K562 (cell line): Measurements from ENCODE around the gene TMEM120B. TPM values are rescaled to one million over a fixed set of nuclear protein-coding genes. Genes with fewer than 3 reads are reported as not detected.

Experiments used
- ATAC-seq: fragments of 200-7000 bp; cut with Tn5 transposase; 3 replicates; pipeline ENCODE4 v1.9.1; 2020; ENCODE audit warnings: moderate library complexity
- BruUV-seq: library from RNA; stranded (reverse); fragments of 400-500 nt; replicated peaks from 2 replicates; lab custom pipeline; 2021; lab: Mats Ljungman, UMichigan
- CTCF ChIA-PET: fragments of 300-600 bp; formaldehyde crosslinking; extraction: SDS; loops from one replicate; lab custom pipeline; 2021; ENCODE audit warnings: low intra/inter-chr PET ratio; lab: Yijun Ruan, JAX
- POLR2A ChIA-PET: fragments of 300-600, 350-650 bp; sonication (Branson Sonifier 250); formaldehyde crosslinking; extraction: SDS; loops from one replicate; lab custom pipeline; 2021; ENCODE audit warnings: antibody characterized with exemption, inconsistent platforms; lab: Yijun Ruan, JAX
- DNase-seq, 4 experiments: peaks; one replicate each; pipeline versions ENCODE4 v3.0.0 to v3.0.0-alpha.2; 2011 to 2018; ENCODE audit warnings: low spot score in 3 of 4, mixed read lengths in 3 of 4; ENCODE audit errors: extremely low read depth in 1 of 4
- FAIRE-seq: peaks from 2 replicates; lab custom pipeline; 2011; peaks lifted over from hg19 to GRCh38; lab: Jason Lieb, UNC
- H2AFZ ChIP-seq: 2 replicates; pipeline ENCODE4 v1.6.0; 2011; ENCODE audit warnings: low read depth, low read length, control low read depth, inconsistent platforms
- H3K27ac ChIP-seq: fragments of 200-600 bp; 3 replicates; pipeline ENCODE4 v1.8.0; 2011; ENCODE audit warnings: low read depth, mild to moderate bottlenecking, control low read depth, inconsistent platforms, low read length, moderate library complexity, mixed read lengths; ENCODE audit errors: extremely low read depth
- H3K27me3 ChIP-seq, 2 experiments: fragments of 300-600 bp in 1 of 2; 2 replicates in 1 of 2; 3 replicates in 1 of 2; pipeline versions ENCODE4 v1.6.0 to v1.8.0; 2011; ENCODE audit warnings: inconsistent platforms in 2 of 2, low read length in 2 of 2, mild to moderate bottlenecking in 1 of 2, mixed read lengths in 1 of 2, moderate library complexity in 1 of 2; ENCODE audit not compliant: control insufficient read depth in 2 of 2, insufficient read depth in 2 of 2
- H3K36me3 ChIP-seq: fragments of 300-600 bp; 3 replicates; pipeline ENCODE4 v1.8.0; 2011; ENCODE audit warnings: mild to moderate bottlenecking, low read length, inconsistent platforms; ENCODE audit not compliant: control insufficient read depth, insufficient read depth
- H3K4me1 ChIP-seq, 2 experiments: fragments of 200-600 bp in 1 of 2; replicated peaks in 1 of 2; 2 replicates in 1 of 2; 3 replicates in 1 of 2; pipeline versions ENCODE4 v1.5.1 to v1.8.0; 2011; ENCODE audit warnings: inconsistent platforms in 2 of 2, low read length in 2 of 2, mild to moderate bottlenecking in 1 of 2, mixed read lengths in 1 of 2, moderate library complexity in 1 of 2; ENCODE audit not compliant: control insufficient read depth in 2 of 2, insufficient read depth in 2 of 2
- H3K4me2 ChIP-seq: 2 replicates; pipeline ENCODE4 v1.6.1; 2011; ENCODE audit warnings: low read length, control low read depth, inconsistent platforms, mixed read lengths; ENCODE audit not compliant: insufficient read depth
- H3K4me3 ChIP-seq: fragments of 200-600 bp; sonication (generic), shearing (Covaris generic); 2 replicates; pipeline ENCODE4 v1.5.1; 2016; ENCODE audit warnings: control low read depth, inconsistent platforms
- H3K79me2 ChIP-seq: fragments of 200-600 bp; 3 replicates; pipeline ENCODE4 v1.8.0; 2011; ENCODE audit warnings: low read length, inconsistent platforms; ENCODE audit not compliant: control insufficient read depth, insufficient read depth
- H3K9ac ChIP-seq, 2 experiments: 2 replicates each; pipeline versions ENCODE4 v1.6.0 to v1.6.1; 2011; ENCODE audit warnings: low read depth in 2 of 2, low read length in 2 of 2, control low read depth in 1 of 2, inconsistent platforms in 1 of 2, mild to moderate bottlenecking in 1 of 2, mixed read lengths in 1 of 2; ENCODE audit not compliant: insufficient read depth in 1 of 2
- H3K9me1 ChIP-seq: one replicate; pipeline ENCODE4 v1.6.0; 2011; ENCODE audit warnings: inconsistent platforms, mild to moderate bottlenecking, low read length, moderate library complexity; ENCODE audit not compliant: control insufficient read depth, insufficient read depth
- H3K9me3 ChIP-seq: replicated peaks from 2 replicates; pipeline ENCODE4 v1.5.1; 2011; ENCODE audit warnings: low read depth, low read length, inconsistent platforms; ENCODE audit not compliant: control insufficient read depth, insufficient read depth
- H4K20me1 ChIP-seq: replicated peaks from 2 replicates; pipeline ENCODE4 v1.6.1; 2011; ENCODE audit warnings: low read length, inconsistent platforms, mixed read lengths; ENCODE audit not compliant: control insufficient read depth, insufficient read depth
- HNRNPLL ChIP-seq: fragments of 200-400 bp; formaldehyde crosslinking; IDR thresholded peaks from 2 replicates; pipeline ENCODE4 v1.6.1; 2017; ENCODE audit warnings: low read length, low read depth, mild to moderate bottlenecking; ENCODE audit not compliant: poor library complexity, severe bottlenecking
- KDM2B ChIP-seq: fragments of 250-450 bp; sonication (Bioruptor Pico); IDR thresholded peaks from 2 replicates; pipeline ENCODE4 v1.8.0; 2021; ENCODE audit warnings: mild to moderate bottlenecking, moderate library complexity
- KLF6 ChIP-seq: fragments of 250-450 bp; sonication (Bioruptor Pico); IDR thresholded peaks from 2 replicates; pipeline ENCODE4 v1.4.0; 2020; ENCODE audit warnings: mild to moderate bottlenecking, moderate library complexity, borderline replicate concordance
- POLR2AphosphoS2 ChIP-seq: IDR thresholded peaks from 2 replicates; pipeline ENCODE4 v1.6.1; 2012; ENCODE audit warnings: low read length, improper control_type of control experiment
- TFAP4 ChIP-seq: sonication (generic); formaldehyde crosslinking; IDR thresholded peaks from 2 replicates; pipeline ENCODE4 v1.8.0; 2022; ENCODE audit warnings: missing genetic modification reagents, mild to moderate bottlenecking, moderate library complexity, borderline replicate concordance
- WGBS: fragments of 100-300 bp; shearing (Covaris generic); methylation state at CpG from one replicate; pipeline ENCODE4 v1.1.6; 2016; ENCODE audit warnings: low coverage, mixed read lengths; ENCODE audit not compliant: insufficient coverage; ENCODE audit errors: missing lambda C conversion rate; 5-methylcytosine and 5-hydroxymethylcytosine counted together
- in situ Hi-C: fragments of 300-500 bp; cut with MboI; formaldehyde crosslinking; loops from 4 replicates; pipeline ENCODE4 v1.15.0; 2018; ENCODE audit warnings: inconsistent platforms, mixed read lengths
- intact Hi-C: fragments of 100-400 bp; cut with micrococcal nuclease; formaldehyde crosslinking; loops from 2 replicates; pipeline ENCODE4 v1.14.2; 2022
- polyA plus RNA-seq, 8 experiments: library from polyadenylated mRNA; depleted of rRNA in 4 of 8; stranded (reverse) in 5 of 8; unstranded in 3 of 8; fragments of >200 nt; fragmentation: Nextera tagmentation in 2 of 8; fragmentation: Illumina TruSeq in 1 of 8; extraction: Ambion mirVana in 2 of 8; extraction: Trizol in 1 of 8; gene quantifications; 2 replicates each; pipeline versions ENCODE4 v1.2.1 to v1.2.3, GENCODE V29; 2011 to 2014; ENCODE audit warnings: inconsistent platforms in 1 of 8, missing spikeins in 1 of 8
- total RNA-seq, 7 experiments: library from RNA; depleted of rRNA in 6 of 7; stranded (reverse); fragments of >200 nt in 6 of 7; fragmentation: Illumina TruSeq in 2 of 7; extraction: Trizol in 2 of 7; gene quantifications; 2 replicates each; pipeline versions ENCODE4 v1.2.1 to v1.2.3, GENCODE V29; 2011 to 2021; ENCODE audit warnings: low replicate concordance in 1 of 7

Gene TMEM120B
- total and polyA plus RNA-seq, 9 of the 15 experiments (the other 6 are each of a cell fraction or from before 2014, with no cell fraction given), result 1.7 to 18.6 (median 7.4) TPM

- H4K20me1 ChIP-seq, result peaks cover 23% of the 10 kb centered on the region
- no peak overlapping the region for H3K4me2 ChIP-seq
- FAIRE-seq, result no peak
- no peak for TF ChIP-seq KDM2B (CRISPR knock-in tag)
- peak; percentile 4 for TF ChIP-seq HNRNPLL
- 0 out of 2 replicates have a peak, but pooled peaks have one; percentile 13 for TF ChIP-seq TFAP4 (CRISPR knock-in tag)
- no peak for TF ChIP-seq KLF6 (CRISPR knock-in tag)
- no peak for TF ChIP-seq POLR2AphosphoS2
- H3K4me3 ChIP-seq, result no peak overlapping the region
- no TSS peak for BruUV-seq
- peak overlapping the region in 1 of 2 experiments; percentile 49; a peak in 2 of 4 replicates for H3K9ac ChIP-seq
- peaks cover 3% of the 10 kb centered on the region for H3K9me1 ChIP-seq
- peaks cover 15 to 31% of the 10 kb centered on the region in 2 experiments for H3K4me1 ChIP-seq
- ATAC-seq, result peak; percentile 37
- ChIA-PET CTCF (no interaction called here), POLR2A (interaction anchor here (0.9 to 1.7 kb wide), 7 partner anchors 10 to 183 kb away, joined by 3 to 10 read pairs (median 4); partner anchors contain the start of genes RHOF and TMEM120B)
- peaks cover 9% of the 10 kb centered on the region; the same call in 2 of the 3 replicates for H3K36me3 ChIP-seq
- intact Hi-C loops (no loop called here), in situ Hi-C loops (no loop called here)
- no peak overlapping the region for H2AFZ ChIP-seq
- H3K79me2 ChIP-seq, result no peaks in the 10 kb centered on the region
- DNase-seq, result peak in 2 of 4 experiments; percentile 38 to 41
- 30% methylated on average over 12 of the region's 12 CpGs for WGBS
- no peak overlapping the region for H3K27ac ChIP-seq
- H3K9me3 ChIP-seq, result no peaks in the 10 kb centered on the region
- no peaks in the 10 kb centered on the region for H3K27me3 ChIP-seq
These were observed 69.0 kb downstream of the TMEM120B start for GRCh38 chr12:121781484-121781997.
